ENCODE results near the gene LGALS8. TPM values are rescaled to one million over a fixed set of nuclear protein-coding genes. Genes with fewer than 3 reads are reported as not detected.

LGALS8 gene
- total RNA-seq, 1 donor from 2014 or later, result 94.5 TPM

DNA sequence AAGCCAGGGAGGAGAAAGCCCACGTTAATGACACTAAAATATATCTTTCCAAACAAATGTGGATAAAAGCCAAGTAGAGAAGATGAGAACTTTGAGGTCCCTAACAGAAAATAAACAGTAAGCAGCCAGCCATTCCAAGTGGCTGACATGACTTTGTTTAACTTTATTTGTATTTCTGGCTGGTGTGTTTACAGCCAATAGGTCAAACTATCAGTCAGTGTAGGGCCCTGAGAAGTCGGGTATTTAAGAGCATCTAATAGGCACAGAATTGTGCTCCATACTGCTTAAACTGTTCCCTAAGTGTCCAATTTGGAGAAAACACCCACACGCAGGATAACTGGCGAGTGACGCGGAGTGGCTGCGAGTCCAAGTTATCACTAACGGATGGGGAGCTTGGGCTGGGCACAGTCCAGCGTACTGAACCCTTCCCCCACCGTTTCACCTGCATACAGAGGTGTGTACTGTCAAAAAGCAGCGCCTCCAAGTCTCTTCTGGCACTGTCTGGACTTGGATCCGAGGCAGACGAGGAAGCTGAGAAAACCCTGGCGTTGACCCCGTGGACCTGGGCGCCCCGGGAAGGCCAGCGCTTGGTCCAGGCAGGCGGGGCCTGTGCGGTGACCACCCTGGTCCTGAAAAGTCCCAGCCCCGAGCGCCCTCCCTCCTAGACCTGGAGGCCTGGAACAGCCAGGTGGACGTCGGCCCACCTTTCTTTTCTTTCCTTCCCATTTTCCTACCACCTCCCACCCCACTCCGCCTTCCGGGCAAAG lies 662 bp upstream of the LGALS8 start:
- DNase-seq (ENCODE audit: low spot score), result no peak
- H3K27me3 Mint-ChIP-seq (ENCODE audit: unreplicated experiment), result peaks cover 11% of the 10 kb centered on the region
- peak overlapping the region; percentile 62 for H3K27ac Mint-ChIP-seq (ENCODE audit: unreplicated experiment)

DNA sequence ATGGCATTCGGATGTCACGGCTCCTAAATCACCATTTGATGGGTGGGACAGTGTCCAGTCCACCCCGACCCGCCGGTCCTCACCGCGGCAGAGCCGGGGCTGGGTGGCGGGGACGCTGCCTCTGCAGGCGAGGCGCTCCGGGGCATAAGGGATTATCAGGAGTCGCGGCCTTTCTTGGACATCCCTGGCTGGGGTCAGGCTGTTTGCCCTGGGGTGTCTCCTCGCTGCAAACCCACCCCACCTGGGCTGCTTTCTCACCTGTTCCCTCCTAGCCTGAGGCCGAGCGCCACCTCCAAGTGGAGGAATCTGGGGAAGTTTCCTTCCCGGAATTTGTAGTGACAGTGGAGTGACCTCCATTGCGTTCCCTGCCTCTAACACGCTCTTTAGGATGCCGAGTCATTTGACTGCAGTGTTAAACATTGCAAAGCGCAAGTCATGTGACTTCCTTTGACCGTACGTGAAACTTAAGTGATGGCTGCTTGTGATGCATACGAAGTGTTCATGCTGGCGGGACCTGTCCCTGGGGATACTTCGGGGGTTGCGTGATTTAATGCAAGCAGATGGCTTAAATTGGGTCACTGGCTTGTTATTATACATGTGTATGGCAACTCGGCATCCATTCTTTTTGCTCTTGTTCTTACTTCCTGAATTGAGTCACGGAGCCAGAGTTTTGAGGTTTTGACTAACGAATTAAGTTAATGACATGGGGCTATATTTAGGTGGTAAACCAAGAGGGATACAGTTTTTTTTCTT lies 536 bp downstream of the LGALS8 start:
- peak; percentile 34 for DNase-seq (ENCODE audit: low spot score)
- H3K4me1 Mint-ChIP-seq (ENCODE audit: unreplicated experiment), result peaks cover 30% of the 10 kb centered on the region
- H3K27me3 Mint-ChIP-seq (ENCODE audit: unreplicated experiment), result peaks cover 11% of the 10 kb centered on the region
- TF ChIP-seq, protein P1, sequence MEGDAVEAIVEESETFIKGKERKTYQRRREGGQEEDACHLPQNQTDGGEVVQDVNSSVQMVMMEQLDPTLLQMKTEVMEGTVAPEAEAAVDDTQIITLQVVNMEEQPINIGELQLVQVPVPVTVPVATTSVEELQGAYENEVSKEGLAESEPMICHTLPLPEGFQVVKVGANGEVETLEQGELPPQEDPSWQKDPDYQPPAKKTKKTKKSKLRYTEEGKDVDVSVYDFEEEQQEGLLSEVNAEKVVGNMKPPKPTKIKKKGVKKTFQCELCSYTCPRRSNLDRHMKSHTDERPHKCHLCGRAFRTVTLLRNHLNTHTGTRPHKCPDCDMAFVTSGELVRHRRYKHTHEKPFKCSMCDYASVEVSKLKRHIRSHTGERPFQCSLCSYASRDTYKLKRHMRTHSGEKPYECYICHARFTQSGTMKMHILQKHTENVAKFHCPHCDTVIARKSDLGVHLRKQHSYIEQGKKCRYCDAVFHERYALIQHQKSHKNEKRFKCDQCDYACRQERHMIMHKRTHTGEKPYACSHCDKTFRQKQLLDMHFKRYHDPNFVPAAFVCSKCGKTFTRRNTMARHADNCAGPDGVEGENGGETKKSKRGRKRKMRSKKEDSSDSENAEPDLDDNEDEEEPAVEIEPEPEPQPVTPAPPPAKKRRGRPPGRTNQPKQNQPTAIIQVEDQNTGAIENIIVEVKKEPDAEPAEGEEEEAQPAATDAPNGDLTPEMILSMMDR (IDR thresholded peaks at IDR 0.05; ENCODE audit: unreplicated experiment), result no peak
- peak overlapping the region; percentile 97 for H3K27ac Mint-ChIP-seq (ENCODE audit: unreplicated experiment)
- H3K4me3 Mint-ChIP-seq (ENCODE audit: unreplicated experiment), result peak overlapping the region; percentile 95
- H3K9me3 Mint-ChIP-seq (ENCODE audit: unreplicated experiment), result no peaks in the 10 kb centered on the region
- peaks cover 18% of the 10 kb centered on the region for H3K36me3 Mint-ChIP-seq (ENCODE audit: low read depth, unreplicated experiment)

More for the DNA sequence above, 662 bp upstream of the LGALS8 start:
- Mint-ChIP-seq H3K4me1 (ENCODE audit: unreplicated experiment) (peaks cover 36% of the 10 kb centered on the region), H3K4me3 (ENCODE audit: unreplicated experiment) (peak overlapping the region; percentile 95), H3K36me3 (ENCODE audit: low read depth, unreplicated experiment) (peaks cover 18% of the 10 kb centered on the region), H3K9me3 (ENCODE audit: unreplicated experiment) (no peaks in the 10 kb centered on the region)
- TF ChIP-seq, protein P1 (IDR thresholded peaks at IDR 0.05; ENCODE audit: unreplicated experiment), result no peak

DNA sequence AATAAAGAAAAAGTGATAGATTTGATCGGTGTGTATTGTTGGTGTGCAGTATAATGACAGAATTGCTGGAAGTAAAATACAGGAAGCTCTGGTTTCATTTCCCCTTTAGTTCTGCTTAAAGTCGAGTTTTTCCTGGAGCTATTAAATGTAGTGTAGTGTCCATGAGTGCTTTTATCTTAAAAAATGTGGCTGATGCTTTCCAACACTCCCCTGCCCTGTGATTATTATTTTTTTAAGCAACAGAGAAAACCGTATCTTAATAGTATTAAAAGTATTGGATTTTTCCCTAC lies 1.1 kb downstream of the LGALS8 start:
- Mint-ChIP-seq H3K27ac (ENCODE audit: unreplicated experiment) (peak overlapping the region; percentile 97), H3K4me3 (ENCODE audit: unreplicated experiment) (peak overlapping the region; percentile 95), H3K4me1 (ENCODE audit: unreplicated experiment) (peaks cover 30% of the 10 kb centered on the region), H3K36me3 (ENCODE audit: low read depth, unreplicated experiment) (peaks cover 18% of the 10 kb centered on the region), H3K27me3 (ENCODE audit: unreplicated experiment) (peaks cover 11% of the 10 kb centered on the region), H3K9me3 (ENCODE audit: unreplicated experiment) (no peaks in the 10 kb centered on the region)
- no peak for DNase-seq (ENCODE audit: low spot score)
- TF ChIP-seq, protein P1 (IDR thresholded peaks at IDR 0.05; ENCODE audit: unreplicated experiment), result no peak

DNA sequence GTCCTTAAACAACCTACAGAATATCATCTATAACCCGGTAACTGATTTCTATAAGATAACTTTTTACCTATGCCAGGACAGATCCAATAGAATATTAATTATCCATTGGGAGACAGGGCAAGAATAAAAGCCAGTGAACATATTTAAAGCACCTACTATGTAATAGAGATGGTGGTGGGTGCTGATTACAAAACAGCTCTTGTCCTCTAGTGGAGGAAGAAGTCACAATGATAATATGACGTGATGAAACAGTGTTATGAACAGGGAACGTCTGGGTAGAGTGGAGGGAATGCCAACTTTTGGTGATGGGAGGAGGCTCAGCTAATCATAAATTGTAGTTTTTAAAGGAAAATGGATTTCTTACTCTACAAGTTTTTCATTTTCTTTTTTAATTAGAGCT lies 2.3 kb downstream of the LGALS8 start:
- H3K4me3 Mint-ChIP-seq (ENCODE audit: unreplicated experiment), result peak overlapping the region; percentile 8
- H3K27ac Mint-ChIP-seq (ENCODE audit: unreplicated experiment), result peak overlapping the region; percentile 27
- peaks cover 8% of the 10 kb centered on the region for H3K27me3 Mint-ChIP-seq (ENCODE audit: unreplicated experiment)
- TF ChIP-seq, protein P1 (IDR thresholded peaks at IDR 0.05; ENCODE audit: unreplicated experiment), result no peak
- no peaks in the 10 kb centered on the region for H3K9me3 Mint-ChIP-seq (ENCODE audit: unreplicated experiment)
- H3K36me3 Mint-ChIP-seq (ENCODE audit: low read depth, unreplicated experiment), result peaks cover 18% of the 10 kb centered on the region
- H3K4me1 Mint-ChIP-seq (ENCODE audit: unreplicated experiment), result peaks cover 37% of the 10 kb centered on the region
- DNase-seq (ENCODE audit: low spot score), result no peak

DNA sequence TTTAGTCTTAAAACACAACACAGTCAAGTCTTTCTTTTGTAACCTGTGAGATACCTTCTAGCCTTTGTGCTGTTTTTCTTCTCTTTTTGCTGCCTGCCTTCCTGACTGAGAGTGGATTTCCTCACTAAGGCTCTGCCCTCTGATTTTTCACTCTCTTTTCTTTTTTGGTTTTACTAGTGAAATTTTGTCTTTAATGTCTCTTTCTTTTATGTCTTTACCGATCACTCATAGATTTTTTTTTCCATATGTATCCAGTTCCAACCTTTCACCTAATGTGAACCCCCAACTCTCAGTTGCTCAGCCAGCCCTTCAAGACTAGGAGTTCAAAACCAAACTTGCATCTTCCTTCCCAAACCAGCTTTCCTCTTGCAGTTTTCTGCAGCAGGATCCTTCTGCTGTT lies 6.5 kb downstream of the LGALS8 start:
- peaks cover 24% of the 10 kb centered on the region for H3K4me1 Mint-ChIP-seq (ENCODE audit: unreplicated experiment)
- H3K9me3 Mint-ChIP-seq (ENCODE audit: unreplicated experiment), result no peaks in the 10 kb centered on the region
- DNase-seq (ENCODE audit: low spot score), result no peak
- TF ChIP-seq, protein P1 (IDR thresholded peaks at IDR 0.05; ENCODE audit: unreplicated experiment), result no peak
- H3K4me3 Mint-ChIP-seq (ENCODE audit: unreplicated experiment), result no peak overlapping the region
- no peaks in the 10 kb centered on the region for H3K27me3 Mint-ChIP-seq (ENCODE audit: unreplicated experiment)
- peaks cover 25% of the 10 kb centered on the region for H3K36me3 Mint-ChIP-seq (ENCODE audit: low read depth, unreplicated experiment)
- H3K27ac Mint-ChIP-seq (ENCODE audit: unreplicated experiment), result peak overlapping the region; percentile 14
